ENCODE data around the gene LHPP.

The LHPP gene

GRCh38 chr10:124522933-124523871 lies 61.6 kb downstream of the LHPP start:
- no peak for DNase-seq

GRCh38 chr10:124523901-124524300 lies 62.3 kb downstream of the LHPP start:
- no peak for DNase-seq

GRCh38 chr10:124524991-124525653 lies 63.5 kb downstream of the LHPP start:
- DNase-seq = no peak

- no peak for DNase-seq
These were observed 64.4 kb downstream of the LHPP start for GRCh38 chr10:124525751-124526600.

GRCh38 chr10:124526621-124527267 lies 65.1 kb downstream of the LHPP start:
- DNase-seq = no peak

- DNase-seq = no peak
These were observed 66.3 kb downstream of the LHPP start for GRCh38 chr10:124527874-124528395.

- no peak for DNase-seq
These were observed 68.1 kb downstream of the LHPP start for GRCh38 chr10:124529661-124530214.

GRCh38 chr10:124530215-124530665 lies 68.6 kb downstream of the LHPP start:
- DNase-seq = peak; percentile 73 to 88 (median 80)

GRCh38 chr10:124530816-124531215 lies 69.2 kb downstream of the LHPP start:
- DNase-seq = no peak

GRCh38 chr10:124532106-124532641 lies 70.6 kb downstream of the LHPP start:
- DNase-seq = no peak

- no peak for DNase-seq
These were observed 71.2 kb downstream of the LHPP start for GRCh38 chr10:124532788-124533187.

GRCh38 chr10:124533266-124533665 lies 71.6 kb downstream of the LHPP start:
- no peak for DNase-seq

- DNase-seq = no peak
These were observed 72.7 kb downstream of the LHPP start for GRCh38 chr10:124534231-124534798.

- DNase-seq = no peak
These were observed 73.4 kb downstream of the LHPP start for GRCh38 chr10:124534826-124535601.

GRCh38 chr10:124535731-124536495 lies 74.3 kb downstream of the LHPP start:
- DNase-seq = no peak

GRCh38 chr10:124536496-124537050 lies 75.0 kb downstream of the LHPP start:
- no peak for DNase-seq

GRCh38 chr10:124537166-124537725 lies 75.6 kb downstream of the LHPP start:
- DNase-seq = no peak

GRCh38 chr10:124537891-124538290 lies 76.3 kb downstream of the LHPP start:
- DNase-seq = no peak

GRCh38 chr10:124538706-124539105 lies 77.1 kb downstream of the LHPP start:
- no peak for DNase-seq

All from activated CD4-positive, CD25-positive, alpha-beta regulatory T cell (primary cell).